Fibroblast of the aortic adventitia (primary cell): ENCODE measurements around the gene DNAH11. TPM values are rescaled to one million over a fixed set of nuclear protein-coding genes. Genes with fewer than 3 reads are reported as not detected.

Experiments
- DNase-seq: peaks from one replicate; pipeline ENCODE4 v3.0.0-alpha.2; 2010; ENCODE audit warnings: low read depth
- H3K4me3 ChIP-seq: 2 replicates; pipeline ENCODE4 v1.5.1; 2011; ENCODE audit warnings: low read depth, mild to moderate bottlenecking, control low read depth, low read length, moderate library complexity
- CTCF ChIP-seq: IDR thresholded peaks from 2 replicates; pipeline ENCODE4 v1.5.1; 2011; ENCODE audit warnings: mild to moderate bottlenecking, low read length, control low read depth, inconsistent platforms; ENCODE audit not compliant: insufficient read depth
- total RNA-seq: library from RNA; depleted of rRNA; stranded (reverse); fragments of >200 nt; gene quantifications from 2 replicates; pipeline ENCODE4 v1.2.3, GENCODE V29; 2012; ENCODE audit warnings: low replicate concordance

The DNAH11 gene
- total RNA-seq, 1 donor: 2.7 TPM

GRCh38 chr7:21763818-21764217, 221.0 kb downstream of the DNAH11 start:
- no peak for DNase-seq
- TF ChIP-seq CTCF: no peak
- no peak overlapping the region for H3K4me3 ChIP-seq

GRCh38 chr7:21766218-21766617, 223.4 kb downstream of the DNAH11 start:
- DNase-seq: no peak
- no peak overlapping the region for H3K4me3 ChIP-seq
- TF ChIP-seq CTCF: no peak

GRCh38 chr7:21767300-21767900, 224.6 kb downstream of the DNAH11 start:
- DNase-seq: peak; percentile 60
- TF ChIP-seq CTCF: peak; percentile 36
- H3K4me3 ChIP-seq: no peak overlapping the region

- H3K4me3 ChIP-seq: no peak overlapping the region
- no peak for TF ChIP-seq CTCF
- no peak for DNase-seq
Observed at GRCh38 chr7:21768279-21768678, 225.4 kb downstream of the DNAH11 start.

- DNase-seq: no peak
- no peak overlapping the region for H3K4me3 ChIP-seq
- no peak for TF ChIP-seq CTCF
Observed at GRCh38 chr7:21771266-21771665, 228.4 kb downstream of the DNAH11 start.

- DNase-seq: no peak
- H3K4me3 ChIP-seq: no peak overlapping the region
- no peak for TF ChIP-seq CTCF
Observed at GRCh38 chr7:21771906-21772610, 229.2 kb downstream of the DNAH11 start.
